GM19463 (cell line): ENCODE results near the gene ZNF799.
A peak's percentile ranks its signal among the peaks of the same experiment; 100 is the strongest.
"Not testable (repeated sequence)": the region's sequence is repeated elsewhere in the genome, so short reads cannot be mapped to it uniquely, and the experiment has no call there.

Source experiments
- ATAC-seq: cut with Tn5 transposase; IDR thresholded peaks from one replicate; pipeline ENCODE4 v1.9.1; 2021; ENCODE audit warnings: mild to moderate bottlenecking, moderate library complexity; ENCODE audit not compliant: unreplicated experiment

The ZNF799 gene

GRCh38 chr19:12400633-12401502, at the start of gene ZNF799:
Gene ZNF799 (minus strand): TSS chr19:12401271. CDS start chr19:12401070, 201 bp downstream.
- ATAC-seq = peak; percentile 92

- ATAC-seq = no peak
Observed at GRCh38 chr19:12450844-12451243, 49.8 kb upstream of the ZNF799 start.

GRCh38 chr19:12448808-12449207, 47.7 kb upstream of the ZNF799 start:
- ATAC-seq = no peak

GRCh38 chr19:12440541-12441316, 39.7 kb upstream of the ZNF799 start, which contains the start of gene ZNF443:
Gene ZNF443 (minus strand): TSS chr19:12441021. CDS start chr19:12440914, 107 bp downstream.
- peak; percentile 96 for ATAC-seq

GRCh38 chr19:12439686-12440540, 38.8 kb upstream of the ZNF799 start:
- peak; percentile 27 for ATAC-seq

- not testable (repeated sequence) for ATAC-seq
Observed at GRCh38 chr19:12430726-12431299, 29.7 kb upstream of the ZNF799 start.

GRCh38 chr19:12425888-12426274, 24.8 kb upstream of the ZNF799 start:
- ATAC-seq = no peak

GRCh38 chr19:12425236-12425887, 24.3 kb upstream of the ZNF799 start:
- no peak for ATAC-seq

- not testable (repeated sequence) for ATAC-seq
Observed at GRCh38 chr19:12417273-12417672, 16.2 kb upstream of the ZNF799 start.

- ATAC-seq = no peak
Observed at GRCh38 chr19:12411893-12412292, 10.8 kb upstream of the ZNF799 start.

- not testable (repeated sequence) for ATAC-seq
Observed at GRCh38 chr19:12399901-12400632, 1.0 kb downstream of the ZNF799 start.

GRCh38 chr19:12391148-12391547, 9.9 kb downstream of the ZNF799 start:
- not testable (repeated sequence) for ATAC-seq

GRCh38 chr19:12386365-12386764, 14.7 kb downstream of the ZNF799 start:
- ATAC-seq = not testable (repeated sequence)

GRCh38 chr19:12380444-12380737, 20.7 kb downstream of the ZNF799 start:
- no peak for ATAC-seq

- no peak for ATAC-seq
Observed at GRCh38 chr19:12379732-12380443, 21.2 kb downstream of the ZNF799 start.

- ATAC-seq = no peak
Observed at GRCh38 chr19:12374026-12374425, 27.0 kb downstream of the ZNF799 start.

- peak; percentile 94 for ATAC-seq
Observed at GRCh38 chr19:12365236-12366162, 35.6 kb downstream of the ZNF799 start, which contains the start of gene ZNF442. Gene ZNF442 (minus strand): TSS chr19:12365683. CDS start chr19:12363631, 2,052 bp downstream.
